Measurements from ENCODE around the gene USP10. TPM values are rescaled to one million over a fixed set of nuclear protein-coding genes. Genes with fewer than 3 reads are reported as not detected.

Gene USP10
- total RNA-seq, 1 donor from 2014 or later, result 62.7 TPM

- no peak overlapping the region for H3K4me3 ChIP-seq
- H3K27ac ChIP-seq, result peak overlapping the region; percentile 25
- ATAC-seq (no peak), DNase-seq (no peak)
- H3K36me3 ChIP-seq, result peaks cover 48% of the 10 kb centered on the region
- peaks cover 21% of the 10 kb centered on the region for H3K4me1 ChIP-seq
- no peaks in the 10 kb centered on the region for H3K27me3 ChIP-seq (ENCODE audit: low read depth)
- no peaks in the 10 kb centered on the region for H3K9me3 ChIP-seq
- TF ChIP-seq CTCF (IDR thresholded peaks at IDR 0.05), result no peak
- intact Hi-C loops (cut with DNase I), result loop anchor here (10.0 kb wide), 1 partner anchor 196 kb away; no protein-coding TSS in a partner anchor
Measured at GRCh38 chr16:84758627-84759026, 58.8 kb downstream of the USP10 start.

- intact Hi-C loops (cut with DNase I), result loop anchor here (10.0 kb wide), 1 partner anchor 196 kb away; no protein-coding TSS in a partner anchor
- TF ChIP-seq CTCF (IDR thresholded peaks at IDR 0.05), result no peak
- Histone ChIP-seq H3K4me3 (no peak overlapping the region), H3K27ac (no peak overlapping the region), H3K36me3 (peaks cover 52% of the 10 kb centered on the region), H3K4me1 (peaks cover 21% of the 10 kb centered on the region), H3K9me3 (no peaks in the 10 kb centered on the region), H3K27me3 (ENCODE audit: low read depth) (no peaks in the 10 kb centered on the region)
- no peak for DNase-seq
- no peak for ATAC-seq
Measured at GRCh38 chr16:84759061-84759460, 59.3 kb downstream of the USP10 start.

GRCh38 chr16:84759906-84760305 is 60.1 kb downstream of the USP10 start:
- Histone ChIP-seq H3K4me3 (no peak overlapping the region), H3K36me3 (peaks cover 60% of the 10 kb centered on the region), H3K9me3 (no peaks in the 10 kb centered on the region), H3K27ac (no peak overlapping the region), H3K4me1 (peaks cover 14% of the 10 kb centered on the region), H3K27me3 (ENCODE audit: low read depth) (no peaks in the 10 kb centered on the region)
- no peak for ATAC-seq
- no peak for TF ChIP-seq CTCF (IDR thresholded peaks at IDR 0.05)
- intact Hi-C loops (cut with DNase I), result loop anchor here (10.0 kb wide), 1 partner anchor 195 kb away; no protein-coding TSS in a partner anchor
- DNase-seq, result no peak

DNA sequence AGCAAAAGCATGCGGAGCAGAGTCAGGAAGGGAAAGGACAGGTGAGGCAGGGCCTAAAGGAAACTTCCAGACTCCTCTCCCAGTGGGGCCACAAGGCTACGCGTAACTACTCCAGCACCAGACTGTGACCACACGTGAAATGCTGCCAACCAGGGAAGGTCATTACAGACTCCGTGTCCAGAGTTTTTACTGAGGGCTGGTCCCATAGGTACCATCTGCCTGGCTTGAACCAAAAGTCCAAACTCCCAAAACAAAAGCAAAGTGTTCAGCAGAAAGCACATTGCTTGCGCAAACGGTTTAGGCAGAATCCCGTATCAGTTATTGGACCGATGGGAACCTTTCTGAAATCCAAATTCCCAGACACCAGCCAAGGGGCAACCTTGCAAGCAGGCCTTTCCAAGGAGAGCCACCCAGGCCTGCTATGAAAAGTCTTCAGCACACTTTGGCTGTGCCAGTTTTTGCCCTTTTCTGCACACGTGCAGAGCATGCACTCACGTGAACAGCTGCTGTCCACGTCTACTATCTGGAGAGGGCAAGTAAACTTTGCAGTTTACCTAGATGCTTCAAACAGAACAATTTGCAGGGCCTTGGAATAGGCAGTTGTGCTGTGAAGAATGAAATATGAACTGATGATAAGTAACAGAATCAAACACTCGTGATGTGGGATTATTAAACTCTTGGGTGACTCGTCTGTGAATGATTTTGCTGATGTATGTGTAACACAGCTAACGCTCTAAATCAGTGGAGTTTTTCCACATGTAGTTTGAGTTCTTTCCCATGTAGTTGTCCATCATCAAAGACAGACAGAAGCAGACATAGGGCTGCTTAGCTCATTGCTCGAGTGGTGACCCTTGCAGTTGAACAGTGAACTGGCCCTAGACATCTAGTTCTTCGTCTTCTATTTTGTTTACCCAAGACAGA is 61.9 kb downstream of the USP10 start:
- Histone ChIP-seq H3K27me3 (ENCODE audit: low read depth) (no peaks in the 10 kb centered on the region), H3K4me1 (peaks cover 13% of the 10 kb centered on the region), H3K4me3 (no peak overlapping the region), H3K36me3 (peaks cover 78% of the 10 kb centered on the region), H3K27ac (no peak overlapping the region), H3K9me3 (no peaks in the 10 kb centered on the region)
- TF ChIP-seq CTCF (IDR thresholded peaks at IDR 0.05), result no peak
- no peak for DNase-seq
- intact Hi-C loops (cut with DNase I), result no loop called here
- ATAC-seq, result no peak

- no peaks in the 10 kb centered on the region for H3K9me3 ChIP-seq
- no peak for TF ChIP-seq CTCF (IDR thresholded peaks at IDR 0.05)
- H3K4me3 ChIP-seq, result no peak overlapping the region
- H3K27me3 ChIP-seq (ENCODE audit: low read depth), result no peaks in the 10 kb centered on the region
- no peak overlapping the region for H3K27ac ChIP-seq
- H3K36me3 ChIP-seq, result peaks cover 89% of the 10 kb centered on the region
- DNase-seq (no peak), ATAC-seq (no peak)
- peaks cover 12% of the 10 kb centered on the region for H3K4me1 ChIP-seq
- intact Hi-C loops (cut with DNase I), result no loop called here
Measured at GRCh38 chr16:84763164-84763563, 63.4 kb downstream of the USP10 start.
